K562 (cell line): ENCODE measurements around the gene UNC79. TPM values are rescaled to one million over a fixed set of nuclear protein-coding genes. Genes with fewer than 3 reads are reported as not detected.

Experiments
- ATAC-seq: fragments of 200-7000 bp; cut with Tn5 transposase; 3 replicates; pipeline ENCODE4 v1.9.1; 2020; ENCODE audit warnings: moderate library complexity
- BruUV-seq: library from RNA; stranded (reverse); fragments of 400-500 nt; replicated peaks from 2 replicates; lab custom pipeline; 2021; lab: Mats Ljungman, UMichigan
- CTCF ChIA-PET: fragments of 300-600 bp; formaldehyde crosslinking; extraction: SDS; loops from one replicate; lab custom pipeline; 2021; ENCODE audit warnings: low intra/inter-chr PET ratio; lab: Yijun Ruan, JAX
- POLR2A ChIA-PET: fragments of 300-600, 350-650 bp; sonication (Branson Sonifier 250); formaldehyde crosslinking; extraction: SDS; loops from one replicate; lab custom pipeline; 2021; ENCODE audit warnings: antibody characterized with exemption, inconsistent platforms; lab: Yijun Ruan, JAX
- DNase-seq, 4 experiments: peaks; one replicate each; pipeline versions ENCODE4 v3.0.0 to v3.0.0-alpha.2; 2011 to 2018; ENCODE audit warnings: low spot score in 3 of 4, mixed read lengths in 3 of 4; ENCODE audit errors: extremely low read depth in 1 of 4
- FAIRE-seq: peaks from 2 replicates; lab custom pipeline; 2011; peaks lifted over from hg19 to GRCh38; lab: Jason Lieb, UNC
- H2AFZ ChIP-seq: 2 replicates; pipeline ENCODE4 v1.6.0; 2011; ENCODE audit warnings: low read depth, low read length, control low read depth, inconsistent platforms
- H3K27ac ChIP-seq: fragments of 200-600 bp; 3 replicates; pipeline ENCODE4 v1.8.0; 2011; ENCODE audit warnings: low read depth, mild to moderate bottlenecking, control low read depth, inconsistent platforms, low read length, moderate library complexity, mixed read lengths; ENCODE audit errors: extremely low read depth
- H3K27me3 ChIP-seq, 2 experiments: fragments of 300-600 bp in 1 of 2; 2 replicates in 1 of 2; 3 replicates in 1 of 2; pipeline versions ENCODE4 v1.6.0 to v1.8.0; 2011; ENCODE audit warnings: inconsistent platforms in 2 of 2, low read length in 2 of 2, mild to moderate bottlenecking in 1 of 2, mixed read lengths in 1 of 2, moderate library complexity in 1 of 2; ENCODE audit not compliant: control insufficient read depth in 2 of 2, insufficient read depth in 2 of 2
- H3K36me3 ChIP-seq: fragments of 300-600 bp; 3 replicates; pipeline ENCODE4 v1.8.0; 2011; ENCODE audit warnings: mild to moderate bottlenecking, low read length, inconsistent platforms; ENCODE audit not compliant: control insufficient read depth, insufficient read depth
- H3K4me1 ChIP-seq, 2 experiments: fragments of 200-600 bp in 1 of 2; replicated peaks in 1 of 2; 2 replicates in 1 of 2; 3 replicates in 1 of 2; pipeline versions ENCODE4 v1.5.1 to v1.8.0; 2011; ENCODE audit warnings: inconsistent platforms in 2 of 2, low read length in 2 of 2, mild to moderate bottlenecking in 1 of 2, mixed read lengths in 1 of 2, moderate library complexity in 1 of 2; ENCODE audit not compliant: control insufficient read depth in 2 of 2, insufficient read depth in 2 of 2
- H3K4me2 ChIP-seq: 2 replicates; pipeline ENCODE4 v1.6.1; 2011; ENCODE audit warnings: low read length, control low read depth, inconsistent platforms, mixed read lengths; ENCODE audit not compliant: insufficient read depth
- H3K4me3 ChIP-seq: fragments of 200-600 bp; sonication (generic), shearing (Covaris generic); 2 replicates; pipeline ENCODE4 v1.5.1; 2016; ENCODE audit warnings: control low read depth, inconsistent platforms
- H3K79me2 ChIP-seq: fragments of 200-600 bp; 3 replicates; pipeline ENCODE4 v1.8.0; 2011; ENCODE audit warnings: low read length, inconsistent platforms; ENCODE audit not compliant: control insufficient read depth, insufficient read depth
- H3K9ac ChIP-seq, 2 experiments: 2 replicates each; pipeline versions ENCODE4 v1.6.0 to v1.6.1; 2011; ENCODE audit warnings: low read depth in 2 of 2, low read length in 2 of 2, control low read depth in 1 of 2, inconsistent platforms in 1 of 2, mild to moderate bottlenecking in 1 of 2, mixed read lengths in 1 of 2; ENCODE audit not compliant: insufficient read depth in 1 of 2
- H3K9me1 ChIP-seq: one replicate; pipeline ENCODE4 v1.6.0; 2011; ENCODE audit warnings: inconsistent platforms, mild to moderate bottlenecking, low read length, moderate library complexity; ENCODE audit not compliant: control insufficient read depth, insufficient read depth
- H3K9me3 ChIP-seq: replicated peaks from 2 replicates; pipeline ENCODE4 v1.5.1; 2011; ENCODE audit warnings: low read depth, low read length, inconsistent platforms; ENCODE audit not compliant: control insufficient read depth, insufficient read depth
- H4K20me1 ChIP-seq: replicated peaks from 2 replicates; pipeline ENCODE4 v1.6.1; 2011; ENCODE audit warnings: low read length, inconsistent platforms, mixed read lengths; ENCODE audit not compliant: control insufficient read depth, insufficient read depth
- CAMTA2 ChIP-seq: fragments of 250-450 bp; sonication (Bioruptor Pico); conservative IDR thresholded peaks from 2 replicates; pipeline ENCODE4 v1.5.1; 2022
- CBFA2T3 ChIP-seq: fragments of 450-650 bp; IDR thresholded peaks from 2 replicates; pipeline ENCODE4 v1.6.1; 2017
- FOXJ3 ChIP-seq: sonication (generic); formaldehyde crosslinking; IDR thresholded peaks from 2 replicates; pipeline ENCODE4 v1.4.0; 2020; ENCODE audit warnings: mild to moderate bottlenecking, missing genetic modification reagents
- GTF2A2 ChIP-seq: IDR thresholded peaks from 2 replicates; pipeline ENCODE4 v1.6.1; 2016; ENCODE audit warnings: mild to moderate bottlenecking, missing genetic modification characterization, missing compliant biosample characterization
- GTF2B ChIP-seq: IDR thresholded peaks from 2 replicates; pipeline ENCODE4 v1.6.1; 2011; ENCODE audit not compliant: insufficient read length; ENCODE audit errors: extremely low read depth
- ILF3 ChIP-seq: fragments of 450-650 bp; IDR thresholded peaks from 2 replicates; pipeline ENCODE4 v1.6.1; 2018; ENCODE audit warnings: antibody characterized with exemption, mild to moderate bottlenecking, moderate library complexity, borderline replicate concordance
- NONO ChIP-seq, 2 experiments: fragments of 200-400 bp in 1 of 2; fragments of 450-650 bp in 1 of 2; formaldehyde crosslinking in 1 of 2; IDR thresholded peaks; 2 replicates each; pipeline ENCODE4 v1.6.1; 2017; ENCODE audit warnings: low read depth in 2 of 2, mild to moderate bottlenecking in 2 of 2, moderate library complexity in 2 of 2, low read length in 1 of 2
- POU5F1 ChIP-seq: fragments of 150-350 bp; IDR thresholded peaks from 2 replicates; pipeline ENCODE4 v1.6.1; 2014; ENCODE audit warnings: borderline replicate concordance, low read length, low read depth, mild to moderate bottlenecking; ENCODE audit not compliant: partially characterized antibody
- ZKSCAN1 ChIP-seq: fragments of 150-350 bp; IDR thresholded peaks from 2 replicates; pipeline ENCODE4 v1.6.1; 2016; ENCODE audit warnings: low read depth, low read length
- ZNF133 ChIP-seq: fragments of 250-450 bp; sonication (Bioruptor Pico); IDR thresholded peaks from 2 replicates; pipeline ENCODE4 v1.4.0; 2020; ENCODE audit warnings: mild to moderate bottlenecking
- ZNF57 ChIP-seq: fragments of 450-650 bp; formaldehyde crosslinking; IDR thresholded peaks from 2 replicates; pipeline ENCODE4 v1.4.0; 2020; ENCODE audit warnings: mild to moderate bottlenecking, moderate library complexity
- ZNF766 ChIP-seq: fragments of 200-800 bp; sonication (Bioruptor generic); conservative IDR thresholded peaks from 2 replicates; pipeline ENCODE4 v1.6.1; 2016; ENCODE audit warnings: missing genetic modification characterization, missing compliant biosample characterization
- ZNF778 ChIP-seq: fragments of 450-650 bp; formaldehyde crosslinking; IDR thresholded peaks from 2 replicates; pipeline ENCODE4 v1.4.0; 2020; ENCODE audit warnings: mild to moderate bottlenecking, moderate library complexity
- WGBS: fragments of 100-300 bp; shearing (Covaris generic); methylation state at CpG from one replicate; pipeline ENCODE4 v1.1.6; 2016; ENCODE audit warnings: low coverage, mixed read lengths; ENCODE audit not compliant: insufficient coverage; ENCODE audit errors: missing lambda C conversion rate; 5-methylcytosine and 5-hydroxymethylcytosine counted together
- in situ Hi-C: fragments of 300-500 bp; cut with MboI; formaldehyde crosslinking; loops from 4 replicates; pipeline ENCODE4 v1.15.0; 2018; ENCODE audit warnings: inconsistent platforms, mixed read lengths
- intact Hi-C: fragments of 100-400 bp; cut with micrococcal nuclease; formaldehyde crosslinking; loops from 2 replicates; pipeline ENCODE4 v1.14.2; 2022
- polyA plus RNA-seq, 8 experiments: library from polyadenylated mRNA; depleted of rRNA in 4 of 8; stranded (reverse) in 5 of 8; unstranded in 3 of 8; fragments of >200 nt; fragmentation: Nextera tagmentation in 2 of 8; fragmentation: Illumina TruSeq in 1 of 8; extraction: Ambion mirVana in 2 of 8; extraction: Trizol in 1 of 8; gene quantifications; 2 replicates each; pipeline versions ENCODE4 v1.2.1 to v1.2.3, GENCODE V29; 2011 to 2014; ENCODE audit warnings: inconsistent platforms in 1 of 8, missing spikeins in 1 of 8
- total RNA-seq, 7 experiments: library from RNA; depleted of rRNA in 6 of 7; stranded (reverse); fragments of >200 nt in 6 of 7; fragmentation: Illumina TruSeq in 2 of 7; extraction: Trizol in 2 of 7; gene quantifications; 2 replicates each; pipeline versions ENCODE4 v1.2.1 to v1.2.3, GENCODE V29; 2011 to 2021; ENCODE audit warnings: low replicate concordance in 1 of 7
- TF ChIP-seq, protein P1 (sequence below): sonication (generic); formaldehyde crosslinking; IDR thresholded peaks from 2 replicates; pipeline ENCODE4 v1.8.0; 2022; ENCODE audit warnings: missing genetic modification reagents, mild to moderate bottlenecking, borderline replicate concordance

The UNC79 gene
- total and polyA plus RNA-seq, 9 of the 15 experiments (the other 6 are each of a cell fraction or from before 2014, with no cell fraction given) = under 0.01 to 0.04 (median 0.01) TPM; not detected in 6

GRCh38 chr14:93686268-93686667, 255.5 kb downstream of the UNC79 start (continued):
- TF ChIP-seq, protein P1, sequence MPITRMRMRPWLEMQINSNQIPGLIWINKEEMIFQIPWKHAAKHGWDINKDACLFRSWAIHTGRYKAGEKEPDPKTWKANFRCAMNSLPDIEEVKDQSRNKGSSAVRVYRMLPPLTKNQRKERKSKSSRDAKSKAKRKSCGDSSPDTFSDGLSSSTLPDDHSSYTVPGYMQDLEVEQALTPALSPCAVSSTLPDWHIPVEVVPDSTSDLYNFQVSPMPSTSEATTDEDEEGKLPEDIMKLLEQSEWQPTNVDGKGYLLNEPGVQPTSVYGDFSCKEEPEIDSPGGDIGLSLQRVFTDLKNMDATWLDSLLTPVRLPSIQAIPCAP (CRISPR knock-in tag) = no peak
- TF ChIP-seq POU5F1 (no peak), FOXJ3 (CRISPR knock-in tag) (no peak), ZNF778 (CRISPR knock-in tag) (no peak), NONO (IDR thresholded peaks at IDR 0.05; ENCODE audit: low read depth in 2 of 2, low read length in 1 of 2) (no peak), ZNF133 (CRISPR knock-in tag) (no peak), ZNF57 (no peak)

DNA sequence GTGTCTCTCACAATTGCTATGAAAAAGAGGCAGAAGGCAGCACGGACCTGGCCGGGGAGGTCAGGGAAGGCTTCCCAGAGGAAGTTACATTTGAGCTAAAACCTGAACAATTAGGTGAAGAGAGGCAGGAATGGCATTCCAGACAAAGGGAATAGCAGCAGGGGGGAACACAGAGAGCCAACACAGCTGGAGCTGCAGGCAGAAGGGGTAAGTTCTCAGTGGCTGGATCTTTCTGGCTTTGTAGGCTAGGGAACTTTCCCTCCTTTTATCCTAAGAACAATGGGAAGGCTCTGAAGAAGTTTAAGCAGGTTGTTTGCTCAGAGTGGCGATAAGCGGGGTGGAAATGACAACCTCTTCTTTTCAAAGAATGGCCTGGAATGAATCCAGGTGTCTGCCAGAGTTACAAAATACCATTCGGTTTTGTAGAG, 257.5 kb downstream of the UNC79 start:
- WGBS = 0% methylated on average over 5 of the region's 5 CpGs
- no peak overlapping the region for H3K4me3 ChIP-seq
- POLR2A ChIA-PET = no interaction called here

More for the DNA sequence above, 257.5 kb downstream of the UNC79 start:
- Histone ChIP-seq H3K36me3 (no peaks in the 10 kb centered on the region), H3K27me3 (no peaks in the 10 kb centered on the region; a peak in 2 of 5 replicates), H3K9me1 (no peaks in the 10 kb centered on the region), H3K9ac (no peak overlapping the region), H2AFZ (no peak overlapping the region), H3K27ac (no peak overlapping the region), H3K4me2 (no peak overlapping the region), H3K79me2 (no peaks in the 10 kb centered on the region), H4K20me1 (no peaks in the 10 kb centered on the region), H3K9me3 (no peaks in the 10 kb centered on the region), H3K4me1 (no peaks in the 10 kb centered on the region)
- ATAC-seq (no peak), FAIRE-seq (no peak), DNase-seq (no peak)
- BruUV-seq = no TSS peak
- in situ Hi-C loops (no loop called here), intact Hi-C loops (no loop called here)
- TF ChIP-seq ZNF766 (no peak), GTF2B (no peak), ZKSCAN1 (no peak), GTF2A2 (no peak), CAMTA2 (CRISPR knock-in tag) (no peak), CBFA2T3 (no peak), ILF3 (no peak)
- CTCF ChIA-PET = no interaction called here
